ENCODE measurements around the gene DNAJC8. TPM values are rescaled to one million over a fixed set of nuclear protein-coding genes. Genes with fewer than 3 reads are reported as not detected.

The DNAJC8 gene
- total RNA-seq, 3 donors from 2014 or later (not counting 1 experiment from before 2014, with no cell fraction given): 85.3 to 85.9 (median 85.4) TPM

- Mint-ChIP-seq H3K27me3 (ENCODE audit: low read depth in 2 of 2) (no peaks in the 10 kb centered on the region), H3K4me1 (peaks cover 10 to 13% of the 10 kb centered on the region in 2 donors), H3K36me3 (peaks cover 10% of the 10 kb centered on the region), H3K9me3 (no peaks in the 10 kb centered on the region), H3K4me3 (no peak overlapping the region), H3K27ac (peak overlapping the region; percentile 24 to 36)
- H3K9me3 ChIP-seq (ENCODE audit: control insufficient read depth, insufficient read depth, low read length): no peaks in the 10 kb centered on the region
- ATAC-seq (peak; percentile 86 to 98 (median 92)), DNase-seq (peak; percentile 45 to 80)
- H3K4me3 ChIP-seq (ENCODE audit: low read length): no peak overlapping the region
- peaks cover 64% of the 10 kb centered on the region for H3K36me3 ChIP-seq (ENCODE audit: control insufficient read depth, insufficient read depth, low read length)
- intact Hi-C loops (cut with micrococcal nuclease): loop anchor here (1.0 to 5.0 kb wide), 3 partner anchors 118 to 350 kb away; no protein-coding TSS in a partner anchor
- no peaks in the 10 kb centered on the region for H3K27me3 ChIP-seq (ENCODE audit: control insufficient read depth, insufficient read depth, low read length)
- no peaks in the 10 kb centered on the region for H3K4me1 ChIP-seq (ENCODE audit: control insufficient read depth, insufficient read depth, low read length)
- 22% methylated on average over 3 of the region's 4 CpGs for WGBS (ENCODE audit: insufficient coverage)
- H3K27ac ChIP-seq (ENCODE audit: low read length): no peak overlapping the region
- peak; percentile 78 for TF ChIP-seq CTCF (IDR thresholded peaks at IDR 0.05)
These were observed 23.9 kb downstream of the DNAJC8 start for GRCh38 chr1:28208818-28209441.

- Mint-ChIP-seq H3K4me3 (no peak overlapping the region), H3K36me3 (peaks cover 21% of the 10 kb centered on the region), H3K27me3 (ENCODE audit: low read depth in 2 of 2) (no peaks in the 10 kb centered on the region), H3K9me3 (no peaks in the 10 kb centered on the region), H3K27ac (no peak overlapping the region), H3K4me1 (peaks cover 22 to 35% of the 10 kb centered on the region in 2 donors)
- peaks cover 13% of the 10 kb centered on the region for H3K4me1 ChIP-seq (ENCODE audit: control insufficient read depth, insufficient read depth, low read length)
- no peaks in the 10 kb centered on the region for H3K27me3 ChIP-seq (ENCODE audit: control insufficient read depth, insufficient read depth, low read length)
- no peak overlapping the region for H3K4me3 ChIP-seq (ENCODE audit: low read length)
- intact Hi-C loops (cut with micrococcal nuclease): loop anchor here (5.0 kb wide), 1 partner anchor 263 kb away; no protein-coding TSS in a partner anchor
- ATAC-seq (no peak), DNase-seq (no peak)
- WGBS (ENCODE audit: insufficient coverage): 95% methylated on average over 4 of the region's 4 CpGs
- no peak for TF ChIP-seq CTCF (IDR thresholded peaks at IDR 0.05)
- no peak overlapping the region for H3K27ac ChIP-seq (ENCODE audit: low read length)
- H3K36me3 ChIP-seq (ENCODE audit: control insufficient read depth, insufficient read depth, low read length): peaks cover 63% of the 10 kb centered on the region
- no peaks in the 10 kb centered on the region for H3K9me3 ChIP-seq (ENCODE audit: control insufficient read depth, insufficient read depth, low read length)
These were observed 27.6 kb downstream of the DNAJC8 start for GRCh38 chr1:28205243-28205642.

GRCh38 chr1:28200234-28200873, 32.5 kb downstream of the DNAJC8 start:
- Histone ChIP-seq H3K9me3 (ENCODE audit: control insufficient read depth, insufficient read depth, low read length) (peaks cover 17% of the 10 kb centered on the region), H3K27me3 (ENCODE audit: control insufficient read depth, insufficient read depth, low read length) (no peaks in the 10 kb centered on the region), H3K4me1 (ENCODE audit: control insufficient read depth, insufficient read depth, low read length) (peaks cover 60% of the 10 kb centered on the region), H3K4me3 (ENCODE audit: low read length) (no peak overlapping the region), H3K27ac (ENCODE audit: low read length) (peak overlapping the region; percentile 74), H3K36me3 (ENCODE audit: control insufficient read depth, insufficient read depth, low read length) (peaks cover 35% of the 10 kb centered on the region)
- H3K4me1 Mint-ChIP-seq: peaks cover 49 to 61% of the 10 kb centered on the region in 2 donors
- 79% methylated on average over 6 of the region's 6 CpGs for WGBS (ENCODE audit: insufficient coverage)
- DNase-seq (no peak), ATAC-seq (no peak)
- peak overlapping the region; percentile 76 for H3K4me3 Mint-ChIP-seq
- no peaks in the 10 kb centered on the region for H3K27me3 Mint-ChIP-seq (ENCODE audit: low read depth in 2 of 2)
- H3K9me3 Mint-ChIP-seq: peaks cover 2 to 3% of the 10 kb centered on the region in 2 donors
- peak overlapping the region; percentile 80 to 88 for H3K27ac Mint-ChIP-seq
- intact Hi-C loops (cut with micrococcal nuclease): no loop called here
- TF ChIP-seq CTCF (IDR thresholded peaks at IDR 0.05): no peak
- peaks cover 25% of the 10 kb centered on the region for H3K36me3 Mint-ChIP-seq

Data from natural killer cell (primary cell).